ENCODE measurements around the gene BOK. TPM values are rescaled to one million over a fixed set of nuclear protein-coding genes. Genes with fewer than 3 reads are reported as not detected.

Gene BOK
- total and polyA plus RNA-seq, 2 donors (not counting 1 experiment from before 2014, with no cell fraction given) = 21.2 to 42.4 TPM

- H3K4me2 ChIP-seq (ENCODE audit: extremely low read depth, insufficient read depth, low read length) = no peak overlapping the region
- no peaks in the 10 kb centered on the region for H3K79me2 ChIP-seq (ENCODE audit: control insufficient read depth, insufficient read depth, low read length)
- DNase-seq (ENCODE audit: low read depth in 2 of 2) = no peak
- H3K27me3 ChIP-seq (ENCODE audit: control insufficient read depth, insufficient read depth, low read length) = no peaks in the 10 kb centered on the region
- H3K4me3 ChIP-seq (replicated peaks in 1 of 4; ENCODE audit: control extremely low read depth in 1 of 4, insufficient read depth in 1 of 4, low read depth in 3 of 4, low read length in 4 of 4) = no peak overlapping the region
- H3K4me1 ChIP-seq (ENCODE audit: control insufficient read depth, extremely low read depth, insufficient read depth, low read length) = peaks cover 26% of the 10 kb centered on the region
- H3K36me3 ChIP-seq (ENCODE audit: control insufficient read depth, insufficient read depth, low read length) = no peaks in the 10 kb centered on the region
- no peak overlapping the region for H3K9ac ChIP-seq (ENCODE audit: insufficient read depth, low read length)
- no peak overlapping the region for H3K27ac ChIP-seq (ENCODE audit: insufficient read depth, low read length)
- H3K9me3 ChIP-seq (ENCODE audit: control insufficient read depth, insufficient read depth, low read depth, low read length) = no peaks in the 10 kb centered on the region
- TF ChIP-seq CTCF (conservative IDR thresholded peaks at IDR 0.05 in 1 of 2, IDR thresholded peaks at IDR 0.05 in 1 of 2; ENCODE audit: low read depth in 1 of 2, low read length in 2 of 2) = no peak
- TF ChIP-seq EZH2 (IDR thresholded peaks at IDR 0.05; ENCODE audit: low read length, missing control alignments) = no peak
- no peaks in the 10 kb centered on the region for H4K20me1 ChIP-seq (ENCODE audit: control insufficient read depth, extremely low read depth, insufficient read depth, low read length)
- no peak overlapping the region for H2AFZ ChIP-seq (ENCODE audit: low read length)
Measured at GRCh38 chr2:241542278-241542605, 16.3 kb upstream of the BOK start.

- H4K20me1 ChIP-seq (ENCODE audit: control insufficient read depth, extremely low read depth, insufficient read depth, low read length) = no peaks in the 10 kb centered on the region
- no peaks in the 10 kb centered on the region for H3K27me3 ChIP-seq (ENCODE audit: control insufficient read depth, insufficient read depth, low read length)
- no peak for TF ChIP-seq EZH2 (IDR thresholded peaks at IDR 0.05; ENCODE audit: low read length, missing control alignments)
- TF ChIP-seq CTCF (conservative IDR thresholded peaks at IDR 0.05 in 1 of 2, IDR thresholded peaks at IDR 0.05 in 1 of 2; ENCODE audit: low read depth in 1 of 2, low read length in 2 of 2) = no peak
- H3K4me2 ChIP-seq (ENCODE audit: extremely low read depth, insufficient read depth, low read length) = peak overlapping the region; percentile 55
- H3K4me1 ChIP-seq (ENCODE audit: control insufficient read depth, extremely low read depth, insufficient read depth, low read length) = peaks cover 34% of the 10 kb centered on the region
- no peak overlapping the region for H3K9ac ChIP-seq (ENCODE audit: insufficient read depth, low read length)
- peak overlapping the region; percentile 82 for H3K27ac ChIP-seq (ENCODE audit: insufficient read depth, low read length)
- H3K79me2 ChIP-seq (ENCODE audit: control insufficient read depth, insufficient read depth, low read length) = no peaks in the 10 kb centered on the region
- no peaks in the 10 kb centered on the region for H3K9me3 ChIP-seq (ENCODE audit: control insufficient read depth, insufficient read depth, low read depth, low read length)
- H2AFZ ChIP-seq (ENCODE audit: low read length) = peak overlapping the region; percentile 39
- peak overlapping the region in 3 of 4 experiments; percentile 4 to 25 (median 6) for H3K4me3 ChIP-seq (replicated peaks in 1 of 4; ENCODE audit: control extremely low read depth in 1 of 4, insufficient read depth in 1 of 4, low read depth in 3 of 4, low read length in 4 of 4)
- DNase-seq (ENCODE audit: low read depth in 2 of 2) = peak; percentile 60 to 77
- no peaks in the 10 kb centered on the region for H3K36me3 ChIP-seq (ENCODE audit: control insufficient read depth, insufficient read depth, low read length)
Measured at GRCh38 chr2:241545106-241545505, 13.4 kb upstream of the BOK start.

- no peak for TF ChIP-seq EZH2 (IDR thresholded peaks at IDR 0.05; ENCODE audit: low read length, missing control alignments)
- TF ChIP-seq CTCF (conservative IDR thresholded peaks at IDR 0.05 in 1 of 2, IDR thresholded peaks at IDR 0.05 in 1 of 2; ENCODE audit: low read depth in 1 of 2, low read length in 2 of 2) = no peak
- H3K4me1 ChIP-seq (ENCODE audit: control insufficient read depth, extremely low read depth, insufficient read depth, low read length) = peaks cover 38% of the 10 kb centered on the region
- peak overlapping the region; percentile 82 for H3K27ac ChIP-seq (ENCODE audit: insufficient read depth, low read length)
- H3K36me3 ChIP-seq (ENCODE audit: control insufficient read depth, insufficient read depth, low read length) = no peaks in the 10 kb centered on the region
- H3K9ac ChIP-seq (ENCODE audit: insufficient read depth, low read length) = no peak overlapping the region
- H3K9me3 ChIP-seq (ENCODE audit: control insufficient read depth, insufficient read depth, low read depth, low read length) = no peaks in the 10 kb centered on the region
- no peaks in the 10 kb centered on the region for H4K20me1 ChIP-seq (ENCODE audit: control insufficient read depth, extremely low read depth, insufficient read depth, low read length)
- no peaks in the 10 kb centered on the region for H3K79me2 ChIP-seq (ENCODE audit: control insufficient read depth, insufficient read depth, low read length)
- H3K4me2 ChIP-seq (ENCODE audit: extremely low read depth, insufficient read depth, low read length) = peak overlapping the region; percentile 83
- H2AFZ ChIP-seq (ENCODE audit: low read length) = peak overlapping the region; percentile 39
- no peaks in the 10 kb centered on the region for H3K27me3 ChIP-seq (ENCODE audit: control insufficient read depth, insufficient read depth, low read length)
- peak overlapping the region in 3 of 4 experiments; percentile 4 to 25 (median 6) for H3K4me3 ChIP-seq (replicated peaks in 1 of 4; ENCODE audit: control extremely low read depth in 1 of 4, insufficient read depth in 1 of 4, low read depth in 3 of 4, low read length in 4 of 4)
- DNase-seq (ENCODE audit: low read depth in 2 of 2) = peak in 1 of 2 donors; percentile 29
Measured at GRCh38 chr2:241545523-241546473, 12.7 kb upstream of the BOK start.

Measured in fibroblast of lung (primary cell).